SK-N-SH (cell line): ENCODE measurements around the gene GPRC5B. TPM values are rescaled to one million over a fixed set of nuclear protein-coding genes. Genes with fewer than 3 reads are reported as not detected.

ENCODE experiments used
- CTCF ChIA-PET: fragments of 300-600, 350-600 bp; formaldehyde crosslinking; extraction: SDS; loops from one replicate; lab custom pipeline; 2021; lab: Yijun Ruan, JAX
- POLR2A ChIA-PET: fragments of 350-600 bp; sonication (Branson Sonifier 250); formaldehyde crosslinking; extraction: SDS; loops from one replicate; lab custom pipeline; 2020; ENCODE audit warnings: antibody characterized with exemption, inconsistent platforms; lab: Yijun Ruan, JAX
- DNase-seq: peaks from one replicate; pipeline ENCODE4 v3.0.0; 2012
- H2AFZ ChIP-seq: fragments of 200-600 bp; sonication (generic); 2 replicates; pipeline ENCODE4 v1.8.1; 2016; ENCODE audit warnings: antibody characterized with exemption, mild to moderate bottlenecking, low read depth
- H3F3A ChIP-seq: fragments of 200-600 bp; sonication (generic); replicated peaks from 2 replicates; pipeline ENCODE3; 2016; ENCODE audit warnings: antibody characterized with exemption, mild to moderate bottlenecking; ENCODE audit not compliant: insufficient read depth
- H3K27ac ChIP-seq, 2 experiments: fragments of 200-500 bp in 1 of 2; fragments of 200-600 bp in 1 of 2; sonication (Bioruptor generic) in 1 of 2; sonication (generic), shearing (Covaris generic) in 1 of 2; 2 replicates each; pipeline versions ENCODE4 v1.5.1 to v1.6.1; 2014 to 2016; ENCODE audit warnings: low read depth in 2 of 2, inconsistent platforms in 1 of 2, low read length in 1 of 2, mild to moderate bottlenecking in 1 of 2, mixed read lengths in 1 of 2
- H3K27me3 ChIP-seq: fragments of 200-600 bp; sonication (generic), shearing (Covaris generic); 2 replicates; pipeline ENCODE4 v1.6.1; 2016; ENCODE audit warnings: mixed run types; ENCODE audit not compliant: insufficient read depth
- H3K36me3 ChIP-seq, 2 experiments: fragments of 200-500 bp in 1 of 2; fragments of 200-600 bp in 1 of 2; sonication (Bioruptor generic) in 1 of 2; sonication (generic) in 1 of 2; replicated peaks in 1 of 2; 2 replicates each; pipeline versions ENCODE3 to v1.5.1; 2014 to 2016; ENCODE audit warnings: low read length in 1 of 2, mild to moderate bottlenecking in 1 of 2; ENCODE audit not compliant: insufficient read depth in 2 of 2, control insufficient read depth in 1 of 2
- H3K4me1 ChIP-seq, 2 experiments: fragments of 200-500 bp in 1 of 2; fragments of 200-600 bp in 1 of 2; sonication (Bioruptor generic) in 1 of 2; sonication (generic), shearing (Covaris generic) in 1 of 2; 2 replicates each; pipeline versions ENCODE4 v1.5.1 to v1.6.1; 2014 to 2016; ENCODE audit warnings: low read depth in 1 of 2, low read length in 1 of 2, mixed run types in 1 of 2; ENCODE audit not compliant: insufficient read depth in 2 of 2, control insufficient read depth in 1 of 2
- H3K4me2 ChIP-seq: fragments of 200-600 bp; sonication (generic), shearing (Covaris generic); 2 replicates; pipeline ENCODE4 v1.6.1; 2017; ENCODE audit warnings: mixed run types
- H3K4me3 ChIP-seq, 2 experiments: fragments of 200-500 bp in 1 of 2; fragments of 200-600 bp in 1 of 2; sonication (Bioruptor generic) in 1 of 2; sonication (generic), shearing (Covaris generic) in 1 of 2; 2 replicates each; pipeline versions ENCODE4 v1.5.1 to v1.8.1; 2014 to 2016; ENCODE audit warnings: low read depth in 2 of 2, inconsistent platforms in 1 of 2, low read length in 1 of 2, mild to moderate bottlenecking in 1 of 2, mixed read lengths in 1 of 2, moderate library complexity in 1 of 2
- H3K79me2 ChIP-seq: fragments of 200-600 bp; sonication (generic); 2 replicates; pipeline ENCODE4 v1.8.1; 2017; ENCODE audit warnings: mild to moderate bottlenecking; ENCODE audit not compliant: insufficient read depth
- H3K9ac ChIP-seq: fragments of 200-600 bp; sonication (generic); 2 replicates; pipeline ENCODE4 v1.6.1; 2017; ENCODE audit warnings: mixed run types
- H3K9me2 ChIP-seq: fragments of 200-600 bp; sonication (generic); 2 replicates; pipeline ENCODE4 v1.6.1; 2017; ENCODE audit warnings: mixed run types
- H3K9me3 ChIP-seq: fragments of 200-600 bp; sonication (generic); 2 replicates; pipeline ENCODE4 v1.6.1; 2017; ENCODE audit warnings: mixed run types, mild to moderate bottlenecking, moderate library complexity
- H4K20me1 ChIP-seq: fragments of 200-600 bp; sonication (generic); 2 replicates; pipeline ENCODE4 v1.6.1; 2017; ENCODE audit warnings: mild to moderate bottlenecking, mixed run types; ENCODE audit not compliant: insufficient read depth
- CTCF ChIP-seq: fragments of 200-600 bp; sonication (generic); IDR thresholded peaks from 2 replicates; pipeline ENCODE4 v1.6.1; 2017; ENCODE audit warnings: antibody characterized with exemption, mild to moderate bottlenecking, moderate library complexity
- ELF1 ChIP-seq: IDR thresholded peaks from 2 replicates; pipeline ENCODE4 v1.4.0; 2012
- EP300 ChIP-seq, 2 experiments: IDR thresholded peaks; 2 replicates each; pipeline versions ENCODE4 v1.4.0 to v1.6.1; 2012; ENCODE audit warnings: borderline replicate concordance in 1 of 2, low read depth in 1 of 2, low read length in 1 of 2
- FOSL2 ChIP-seq: IDR thresholded peaks from 2 replicates; pipeline ENCODE4 v1.4.0; 2012; ENCODE audit warnings: low read depth, mild to moderate bottlenecking, moderate library complexity, borderline replicate concordance
- FOXJ3 ChIP-seq: sonication (generic); formaldehyde crosslinking; IDR thresholded peaks from 2 replicates; pipeline ENCODE4 v1.5.1; 2020; ENCODE audit warnings: mild to moderate bottlenecking, missing genetic modification reagents
- FOXM1 ChIP-seq: IDR thresholded peaks from 2 replicates; pipeline ENCODE4 v1.4.0; 2012; ENCODE audit warnings: low read depth, mild to moderate bottlenecking
- GABPA ChIP-seq: IDR thresholded peaks from 2 replicates; pipeline ENCODE4 v1.4.0; 2012; ENCODE audit warnings: low read depth, mild to moderate bottlenecking
- MXI1 ChIP-seq: IDR thresholded peaks from 2 replicates; pipeline ENCODE4 v1.6.1; 2012; ENCODE audit warnings: mild to moderate bottlenecking, low read depth, low read length, improper control_type of control experiment
- RCOR1 ChIP-seq: fragments of 150-350 bp; IDR thresholded peaks from 2 replicates; pipeline ENCODE4 v1.6.1; 2017; ENCODE audit warnings: antibody characterized with exemption, low read length
- RFX5 ChIP-seq: IDR thresholded peaks from 2 replicates; pipeline ENCODE4 v1.6.1; 2012; ENCODE audit warnings: mild to moderate bottlenecking, improper control_type of control experiment, low read length
- SIN3A ChIP-seq: IDR thresholded peaks from 2 replicates; pipeline ENCODE4 v1.6.1; 2012; ENCODE audit warnings: low read depth, mild to moderate bottlenecking, low read length, moderate library complexity, borderline replicate concordance
- SMC3 ChIP-seq: IDR thresholded peaks from 2 replicates; pipeline ENCODE4 v1.6.1; 2012; ENCODE audit warnings: low read depth, low read length, improper control_type of control experiment
- TAF1 ChIP-seq: IDR thresholded peaks from 2 replicates; pipeline ENCODE4 v1.6.1; 2012; ENCODE audit warnings: low read depth, mild to moderate bottlenecking, low read length, moderate library complexity, borderline replicate concordance
- TCF12 ChIP-seq: IDR thresholded peaks from 2 replicates; pipeline ENCODE4 v1.4.0; 2012
- TEAD4 ChIP-seq: IDR thresholded peaks from 2 replicates; pipeline ENCODE4 v1.4.0; 2012; ENCODE audit warnings: mild to moderate bottlenecking, borderline replicate concordance; ENCODE audit not compliant: insufficient read depth
- YY1 ChIP-seq: IDR thresholded peaks from 2 replicates; pipeline ENCODE4 v1.4.0; 2012; ENCODE audit warnings: low read depth, mild to moderate bottlenecking
- ZBTB33 ChIP-seq: IDR thresholded peaks from 2 replicates; pipeline ENCODE4 v1.4.0; 2012; ENCODE audit warnings: low read depth, borderline replicate concordance
- WGBS: methylation state at CpG from one replicate; pipeline ENCODE4 v1.1.6; 2017; ENCODE audit warnings: low lambda C conversion rate; 5-methylcytosine and 5-hydroxymethylcytosine counted together
- polyA plus RNA-seq, 3 experiments: library from polyadenylated mRNA; depleted of rRNA; stranded (reverse); fragments of >200 nt; gene quantifications; 2 replicates each; pipeline ENCODE4 v1.2.3, GENCODE V29; 2012
- TF ChIP-seq, protein P1 (sequence below): IDR thresholded peaks from 2 replicates; pipeline ENCODE4; 2012

Gene GPRC5B
- polyA plus RNA-seq, 1 of the 3 experiments (the other 2 are of a cell fraction): 1.1 TPM

GRCh38 chr16:19868421-19868820 is 16.2 kb downstream of the GPRC5B start:
- Histone ChIP-seq H3K9ac (no peak overlapping the region), H3K4me3 (no peak overlapping the region), H3K4me2 (no peak overlapping the region), H3K36me3 (no peaks in the 10 kb centered on the region), H3K4me1 (no peaks in the 10 kb centered on the region), H3F3A (no peaks in the 10 kb centered on the region), H3K27ac (no peak overlapping the region), H3K27me3 (no peaks in the 10 kb centered on the region), H3K9me3 (no peaks in the 10 kb centered on the region), H3K9me2 (no peaks in the 10 kb centered on the region), H2AFZ (no peak overlapping the region), H4K20me1 (no peaks in the 10 kb centered on the region), H3K79me2 (no peaks in the 10 kb centered on the region)
- no peak for DNase-seq
- 87% methylated on average over 9 of the region's 9 CpGs for WGBS
- POLR2A ChIA-PET: no interaction called here
- no peak for TF ChIP-seq GABPA
- TF ChIP-seq MXI1: no peak
- TF ChIP-seq TAF1: no peak
- no peak for TF ChIP-seq RCOR1
- no peak for TF ChIP-seq ELF1
- no peak for TF ChIP-seq RFX5
- no peak for TF ChIP-seq YY1
- no peak for TF ChIP-seq FOSL2
- TF ChIP-seq SMC3: no peak
- TF ChIP-seq SIN3A: no peak
- no peak for TF ChIP-seq EP300 (IDR thresholded peaks at IDR 0.05; ENCODE audit: borderline replicate concordance in 1 of 2, low read depth in 1 of 2, low read length in 1 of 2)
- TF ChIP-seq TCF12: no peak
- TF ChIP-seq ZBTB33: no peak
- CTCF ChIA-PET: interaction anchor here (1.1 kb wide), 1 partner anchor 30 kb away, joined by 3 read pairs; no protein-coding TSS in a partner anchor

GRCh38 chr16:19864566-19864965 is 20.1 kb downstream of the GPRC5B start:
- Histone ChIP-seq H3K9me2 (no peaks in the 10 kb centered on the region), H3K4me2 (no peak overlapping the region), H3K4me3 (no peak overlapping the region), H3K27me3 (no peaks in the 10 kb centered on the region), H3K79me2 (no peaks in the 10 kb centered on the region), H3K9ac (no peak overlapping the region), H3K9me3 (no peaks in the 10 kb centered on the region), H4K20me1 (no peaks in the 10 kb centered on the region), H3K4me1 (no peaks in the 10 kb centered on the region), H3F3A (no peaks in the 10 kb centered on the region), H3K27ac (no peak overlapping the region), H3K36me3 (no peaks in the 10 kb centered on the region), H2AFZ (no peak overlapping the region)
- CTCF ChIA-PET: interaction anchor here (0.8 to 1.0 kb wide), 2 partner anchors 14 to 22 kb away, joined by 3 read pairs; no protein-coding TSS in a partner anchor
- POLR2A ChIA-PET: no interaction called here
- no peak for DNase-seq
- no peak for TF ChIP-seq FOXM1
- TF ChIP-seq, protein P1, sequence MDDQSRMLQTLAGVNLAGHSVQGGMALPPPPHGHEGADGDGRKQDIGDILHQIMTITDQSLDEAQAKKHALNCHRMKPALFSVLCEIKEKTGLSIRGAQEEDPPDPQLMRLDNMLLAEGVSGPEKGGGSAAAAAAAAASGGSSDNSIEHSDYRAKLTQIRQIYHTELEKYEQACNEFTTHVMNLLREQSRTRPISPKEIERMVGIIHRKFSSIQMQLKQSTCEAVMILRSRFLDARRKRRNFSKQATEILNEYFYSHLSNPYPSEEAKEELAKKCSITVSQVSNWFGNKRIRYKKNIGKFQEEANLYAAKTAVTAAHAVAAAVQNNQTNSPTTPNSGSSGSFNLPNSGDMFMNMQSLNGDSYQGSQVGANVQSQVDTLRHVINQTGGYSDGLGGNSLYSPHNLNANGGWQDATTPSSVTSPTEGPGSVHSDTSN: no peak
- TF ChIP-seq TCF12: no peak
- no peak for TF ChIP-seq FOXJ3 (CRISPR knock-in tag)
- TF ChIP-seq CTCF: no peak
- no peak for TF ChIP-seq SMC3
- no peak for TF ChIP-seq TEAD4
- TF ChIP-seq ELF1: no peak
- no peak for TF ChIP-seq GABPA
- TF ChIP-seq SIN3A: no peak
- 89% methylated on average over 5 of the region's 5 CpGs for WGBS
